H9 (cell line): ENCODE measurements around the gene CMSS1. TPM values are rescaled to one million over a fixed set of nuclear protein-coding genes. Genes with fewer than 3 reads are reported as not detected.

ENCODE experiments used
- DNase-seq: peaks from one replicate; pipeline ENCODE4 v3.0.0-alpha.2; 2017
- H2AFZ ChIP-seq: one replicate; pipeline ENCODE4 v1.6.1; 2013; ENCODE audit warnings: mild to moderate bottlenecking, low read length, control low read depth, moderate library complexity
- H2AK5ac ChIP-seq: 2 replicates; pipeline ENCODE4 v1.6.1; 2013; ENCODE audit warnings: low read length, control low read depth, mixed read lengths; ENCODE audit not compliant: insufficient read length
- H2BK120ac ChIP-seq: one replicate; pipeline ENCODE4 v1.6.1; 2013; ENCODE audit warnings: low read depth, mild to moderate bottlenecking, low read length, control low read depth, inconsistent platforms; ENCODE audit not compliant: poor library complexity, severe bottlenecking
- H2BK12ac ChIP-seq: 2 replicates; pipeline ENCODE4 v1.6.1; 2013; ENCODE audit warnings: low read length, control low read depth, mixed read lengths, low read depth; ENCODE audit not compliant: insufficient read length
- H2BK15ac ChIP-seq: 2 replicates; pipeline ENCODE4 v1.6.1; 2013; ENCODE audit warnings: low read depth, low read length, control low read depth
- H2BK20ac ChIP-seq: one replicate; pipeline ENCODE4 v1.6.1; 2013; ENCODE audit warnings: low read depth, mild to moderate bottlenecking, low read length, control low read depth, inconsistent platforms; ENCODE audit not compliant: poor library complexity, severe bottlenecking
- H2BK5ac ChIP-seq: 2 replicates; pipeline ENCODE4 v1.6.1; 2013; ENCODE audit warnings: low read length, control low read depth, mixed read lengths; ENCODE audit not compliant: insufficient read length
- H3K14ac ChIP-seq: 2 replicates; pipeline ENCODE4 v1.6.1; 2013; ENCODE audit warnings: low read length, control low read depth; ENCODE audit not compliant: insufficient read depth
- H3K18ac ChIP-seq: 2 replicates; pipeline ENCODE4 v1.6.1; 2013; ENCODE audit warnings: low read depth, mild to moderate bottlenecking, mixed read lengths, low read length, control low read depth; ENCODE audit not compliant: insufficient read length
- H3K23ac ChIP-seq: 2 replicates; pipeline ENCODE4 v1.6.1; 2013; ENCODE audit warnings: low read length, control low read depth, mixed read lengths, low read depth; ENCODE audit not compliant: insufficient read length
- H3K23me2 ChIP-seq: 2 replicates; pipeline ENCODE4 v1.6.1; 2013; ENCODE audit warnings: low read depth, mild to moderate bottlenecking, mixed read lengths, low read length, control low read depth; ENCODE audit not compliant: insufficient read length, poor library complexity, severe bottlenecking
- H3K27ac ChIP-seq: 2 replicates; pipeline ENCODE4 v1.5.1; 2013; ENCODE audit warnings: low read length, control low read depth, mixed read lengths, low read depth; ENCODE audit not compliant: insufficient read length
- H3K27me3 ChIP-seq: 2 replicates; pipeline ENCODE4 v1.6.1; 2013; ENCODE audit warnings: low read length, control low read depth, inconsistent platforms; ENCODE audit not compliant: insufficient read depth
- H3K4ac ChIP-seq: 2 replicates; pipeline ENCODE4 v1.6.1; 2013; ENCODE audit warnings: low read depth, mild to moderate bottlenecking, control low read depth, inconsistent platforms, low read length, moderate library complexity
- H3K4me1 ChIP-seq: 2 replicates; pipeline ENCODE4 v1.6.1; 2013; ENCODE audit warnings: low read length, control low read depth, inconsistent platforms; ENCODE audit not compliant: insufficient read depth
- H3K4me2 ChIP-seq: 2 replicates; pipeline ENCODE4 v1.6.1; 2013; ENCODE audit warnings: low read length, control low read depth, mixed read lengths; ENCODE audit not compliant: insufficient read length, insufficient read depth
- H3K56ac ChIP-seq: 2 replicates; pipeline ENCODE4 v1.6.1; 2013; ENCODE audit warnings: low read depth, mild to moderate bottlenecking, mixed read lengths, low read length, control low read depth; ENCODE audit not compliant: insufficient read length
- H3K79me1 ChIP-seq: 2 replicates; pipeline ENCODE4 v1.6.1; 2013; ENCODE audit warnings: low read depth, mild to moderate bottlenecking, moderate library complexity, low read length, control low read depth, inconsistent platforms; ENCODE audit not compliant: insufficient read depth, poor library complexity, severe bottlenecking
- H3K79me2 ChIP-seq: 2 replicates; pipeline ENCODE4 v1.6.1; 2013; ENCODE audit warnings: low read length, control low read depth, inconsistent platforms; ENCODE audit not compliant: insufficient read depth
- H3K9ac ChIP-seq: 2 replicates; pipeline ENCODE4 v1.6.1; 2013; ENCODE audit warnings: low read length, control low read depth, mixed read lengths; ENCODE audit not compliant: insufficient read length; ENCODE audit errors: extremely low read depth
- H3K9me3 ChIP-seq: one replicate; pipeline ENCODE4 v1.6.1; 2013; ENCODE audit warnings: low read depth, low read length, inconsistent platforms; ENCODE audit not compliant: control insufficient read depth
- H3T11ph ChIP-seq: one replicate; pipeline ENCODE4 v1.6.1; 2013; ENCODE audit warnings: mild to moderate bottlenecking, low read length, control low read depth, inconsistent platforms
- H4K20me1 ChIP-seq: one replicate; pipeline ENCODE4 v1.6.1; 2013; ENCODE audit not compliant: control insufficient read depth, insufficient read length, insufficient read depth
- H4K5ac ChIP-seq: 2 replicates; pipeline ENCODE4 v1.6.1; 2013; ENCODE audit warnings: low read depth, mild to moderate bottlenecking, mixed read lengths, low read length, control low read depth; ENCODE audit not compliant: insufficient read length
- H4K8ac ChIP-seq: replicated peaks from 2 replicates; pipeline ENCODE4 v1.6.1; 2013; ENCODE audit warnings: low read length, control low read depth, mixed read lengths, low read depth; ENCODE audit not compliant: insufficient read length
- H4K91ac ChIP-seq: 2 replicates; pipeline ENCODE4 v1.6.1; 2013; ENCODE audit warnings: low read depth, mild to moderate bottlenecking, moderate library complexity, mixed read lengths, low read length, control low read depth; ENCODE audit not compliant: insufficient read length
- H3K27ac Mint-ChIP-seq, 3 experiments: 2 replicates in 2 of 3; 3 replicates in 1 of 3; pipeline ENCODE4 v1.8.0; 2020 to 2021; ENCODE audit warnings: mixed read lengths in 3 of 3, mild to moderate bottlenecking in 1 of 3, moderate library complexity in 1 of 3
- H3K27me3 Mint-ChIP-seq: 2 replicates; pipeline ENCODE4 v1.8.0; 2021; ENCODE audit warnings: low read depth, mild to moderate bottlenecking, moderate library complexity, mixed read lengths
- H3K36me3 Mint-ChIP-seq, 3 experiments: 2 replicates in 2 of 3; 3 replicates in 1 of 3; pipeline ENCODE4 v1.8.0; 2020 to 2021; ENCODE audit warnings: low read depth in 3 of 3, mixed read lengths in 3 of 3; ENCODE audit not compliant: insufficient read depth in 1 of 3
- H3K4me1 Mint-ChIP-seq, 2 experiments: 2 replicates each; pipeline ENCODE4 v1.8.0; 2020; ENCODE audit warnings: mixed read lengths in 2 of 2
- H3K4me3 Mint-ChIP-seq, 2 experiments: 2 replicates in 1 of 2; 3 replicates in 1 of 2; pipeline ENCODE4 v1.8.0; 2020 to 2021; ENCODE audit warnings: mild to moderate bottlenecking in 2 of 2, mixed read lengths in 2 of 2, moderate library complexity in 1 of 2
- H3K9me3 Mint-ChIP-seq, 2 experiments: 2 replicates in 1 of 2; 3 replicates in 1 of 2; pipeline ENCODE4 v1.8.0; 2020; ENCODE audit warnings: mild to moderate bottlenecking in 2 of 2, mixed read lengths in 2 of 2, moderate library complexity in 1 of 2
- CTCF ChIP-seq: fragments of 200-600 bp; sonication (generic); conservative IDR thresholded peaks from 3 replicates; pipeline ENCODE4 v1.8.0; 2021; ENCODE audit warnings: antibody characterized with exemption, mild to moderate bottlenecking
- WGBS: extraction: QIAGEN DNeasy Blood & Tissue Kit; methylation state at CpG from one replicate; pipeline ENCODE4 v1.1.7; 2013; ENCODE audit warnings: missing lambda C conversion rate, low lambda C conversion rate, mixed read lengths; ENCODE audit not compliant: insufficient read length; ENCODE audit errors: extremely low coverage; 5-methylcytosine and 5-hydroxymethylcytosine counted together
- total RNA-seq: library from RNA; stranded (reverse); gene quantifications from 2 replicates; pipeline ENCODE4 v1.2.1, GENCODE V29; 2021

Gene CMSS1
- total RNA-seq, 1 experiment from 2014 or later = 61.8 TPM

GRCh38 chr3:99982650-99983049, 165.0 kb downstream of the CMSS1 start:
- H3K56ac ChIP-seq = no peak overlapping the region
- TF ChIP-seq CTCF = no peak
- H4K91ac ChIP-seq = no peak overlapping the region

More at GRCh38 chr3:99982650-99983049, 165.0 kb downstream of the CMSS1 start:
- Histone ChIP-seq H3K9ac (no peak overlapping the region), H3K4ac (no peak overlapping the region), H3T11ph (no peak overlapping the region), H3K4me1 (no peaks in the 10 kb centered on the region), H3K79me1 (no peaks in the 10 kb centered on the region), H3K23ac (no peak overlapping the region), H2BK15ac (no peak overlapping the region), H2BK5ac (no peak overlapping the region), H3K18ac (no peak overlapping the region), H2BK12ac (no peak overlapping the region), H2BK20ac (no peak overlapping the region), H3K9me3 (no peaks in the 10 kb centered on the region), H3K23me2 (no peaks in the 10 kb centered on the region), H2AFZ (no peak overlapping the region), H3K27ac (no peak overlapping the region), H3K79me2 (no peaks in the 10 kb centered on the region), H4K5ac (no peak overlapping the region), H2AK5ac (no peak overlapping the region), H3K27me3 (no peaks in the 10 kb centered on the region), H4K8ac (no peak overlapping the region), H2BK120ac (no peak overlapping the region), H3K4me2 (no peak overlapping the region), H3K14ac (no peak overlapping the region), H4K20me1 (no peaks in the 10 kb centered on the region)
- DNase-seq = no peak
- H3K27me3 Mint-ChIP-seq = no peaks in the 10 kb centered on the region
- no peaks in the 10 kb centered on the region for H3K4me1 Mint-ChIP-seq
- no CpG with 5 or more reads among the region's 2 CpGs for WGBS
- no peak overlapping the region for H3K4me3 Mint-ChIP-seq
- H3K9me3 Mint-ChIP-seq = no peaks in the 10 kb centered on the region
- H3K27ac Mint-ChIP-seq = no peak overlapping the region; a peak in 1 of 7 replicates
- no peaks in the 10 kb centered on the region; a peak in 1 of 7 replicates for H3K36me3 Mint-ChIP-seq
